Mononuclear cell (primary cell): ENCODE results near the gene MYMX. TPM values are rescaled to one million over a fixed set of nuclear protein-coding genes. Genes with fewer than 3 reads are reported as not detected.

Experiments
- H3K27me3 ChIP-seq: 2 replicates; pipeline ENCODE4 v1.6.0; 2011; ENCODE audit warnings: low read length, control low read depth; ENCODE audit not compliant: insufficient read depth
- H3K4me1 ChIP-seq: 2 replicates; pipeline ENCODE4 v1.5.1; 2011; ENCODE audit warnings: mild to moderate bottlenecking, low read length, control low read depth; ENCODE audit not compliant: insufficient read depth
- H3K4me3 ChIP-seq: 2 replicates; pipeline ENCODE4 v1.5.1; 2011; ENCODE audit warnings: mild to moderate bottlenecking, low read length, moderate library complexity
- H3K9me3 ChIP-seq: 2 replicates; pipeline ENCODE4 v1.5.1; 2011; ENCODE audit warnings: low read depth, mild to moderate bottlenecking, control low read depth, low read length
- total RNA-seq: library from RNA; depleted of rRNA; stranded (reverse); fragments of >200 nt; gene quantifications from one replicate; pipeline ENCODE4 v1.2.3, GENCODE V29; 2012

Gene MYMX
- total RNA-seq, 1 donor = not detected

GRCh38 chr6:44265007-44265721 is 48.4 kb downstream of the MYMX start, which contains the start of gene NFKBIE:
Gene NFKBIE, minus strand, starts transcription at chr6:44265551. Its CDS starts 205 bp downstream, at chr6:44265346.
- peaks cover 56% of the 10 kb centered on the region for H3K4me1 ChIP-seq
- peaks cover 15% of the 10 kb centered on the region for H3K27me3 ChIP-seq
- no peaks in the 10 kb centered on the region for H3K9me3 ChIP-seq
- peak within 1 kb of the TSS; percentile 91 for H3K4me3 ChIP-seq

- H3K4me3 ChIP-seq = peak overlapping the region; percentile 2
- H3K27me3 ChIP-seq = peaks cover 15% of the 10 kb centered on the region
- H3K9me3 ChIP-seq = no peaks in the 10 kb centered on the region
- H3K4me1 ChIP-seq = peaks cover 50% of the 10 kb centered on the region
Observed at GRCh38 chr6:44265722-44266233, 49.1 kb downstream of the MYMX start.

DNA sequence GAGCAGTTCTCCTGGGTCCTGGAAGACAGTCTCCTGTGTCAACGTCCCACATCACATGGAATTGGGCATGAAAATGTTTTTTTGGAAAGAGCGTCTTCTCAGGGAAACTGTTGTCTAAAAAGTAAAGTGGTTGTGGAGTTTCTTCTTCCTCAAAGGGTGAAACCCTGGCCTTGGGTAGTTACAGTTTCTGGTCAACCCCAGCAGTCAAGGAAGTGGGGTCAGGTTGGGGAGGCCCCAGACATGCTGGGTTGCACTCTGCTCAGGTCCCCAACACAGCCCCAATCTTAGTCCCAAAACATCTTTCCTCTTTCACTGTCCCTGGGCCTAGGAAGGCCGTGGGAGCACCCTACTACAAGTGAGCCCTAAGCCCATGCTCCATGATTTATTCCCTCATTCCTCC is 49.6 kb downstream of the MYMX start:
- Histone ChIP-seq H3K4me3 (no peak overlapping the region), H3K4me1 (peaks cover 45% of the 10 kb centered on the region), H3K27me3 (peaks cover 19% of the 10 kb centered on the region), H3K9me3 (no peaks in the 10 kb centered on the region)

DNA sequence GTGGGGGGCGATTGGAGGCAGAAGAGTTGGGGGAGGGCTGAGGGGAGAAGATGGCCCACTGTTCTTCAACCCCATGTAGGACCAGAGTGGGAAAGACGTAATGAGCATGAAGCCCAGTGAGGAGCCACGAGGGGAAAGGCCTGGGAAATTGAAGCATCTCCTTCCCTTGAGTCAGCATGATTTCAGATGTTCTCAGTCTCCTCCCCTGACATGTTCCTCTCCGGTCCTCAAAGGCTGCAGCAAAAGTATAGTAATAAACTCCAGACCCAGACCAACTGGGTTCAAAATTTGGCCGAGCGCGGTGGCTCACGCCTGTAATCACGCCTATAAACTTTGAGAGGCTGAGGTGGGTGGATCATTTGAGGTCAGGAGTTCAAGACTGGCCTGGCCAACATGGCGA is 50.5 kb downstream of the MYMX start:
- no peak overlapping the region for H3K4me3 ChIP-seq
- H3K4me1 ChIP-seq = peaks cover 36% of the 10 kb centered on the region
- H3K9me3 ChIP-seq = no peaks in the 10 kb centered on the region
- peaks cover 28% of the 10 kb centered on the region for H3K27me3 ChIP-seq

Other genes with a start within 250 kb of the MYMX start
- gene MRPL14, start 89.5 kb upstream of the MYMX start, total RNA-seq = 10.3 TPM
- 8.1 TPM for gene TMEM63B, start 89.4 kb upstream of the MYMX start, total RNA-seq
- 0.10 TPM for gene CAPN11, start 58.1 kb upstream of the MYMX start, total RNA-seq
- gene SLC29A1, start 6.7 kb downstream of the MYMX start, total RNA-seq = 4.4 TPM
- 442 TPM for gene HSP90AB1, start 30.2 kb downstream of the MYMX start, total RNA-seq
- 8.2 TPM for gene SLC35B2, start 40.6 kb downstream of the MYMX start, total RNA-seq
- 125 TPM for gene NFKBIE, start 48.6 kb downstream of the MYMX start, total RNA-seq
- not detected for gene TMEM151B, start 53.5 kb downstream of the MYMX start, total RNA-seq
- gene AARS2, start 96.4 kb downstream of the MYMX start, total RNA-seq = 4.9 TPM
- not detected for gene SPATS1, start 125.7 kb downstream of the MYMX start, total RNA-seq
- gene CDC5L, start 170.8 kb downstream of the MYMX start, total RNA-seq = 30.5 TPM